Parathyroid adenoma (tissue), 2 donors: ENCODE data around the gene TBCD.

Source experiments
- H2AFZ ChIP-seq: fragments of 300-600 bp; sonication (generic); one replicate; pipeline ENCODE4 v1.7.0; 2017; ENCODE audit warnings: antibody characterized with exemption, mild to moderate bottlenecking
- H3K27ac ChIP-seq: fragments of 300-600 bp; sonication (generic); one replicate; pipeline ENCODE4 v1.7.0; 2017
- H3K27me3 ChIP-seq: fragments of 300-600 bp; sonication (generic); one replicate; pipeline ENCODE4 v1.7.0; 2017; ENCODE audit warnings: low read length; ENCODE audit not compliant: control insufficient read depth, insufficient read depth
- H3K36me3 ChIP-seq: fragments of 300-600 bp; sonication (generic); one replicate; pipeline ENCODE4 v1.7.0; 2017; ENCODE audit warnings: low read length; ENCODE audit not compliant: control insufficient read depth, insufficient read depth
- H3K4me1 ChIP-seq: fragments of 300-600 bp; sonication (generic); one replicate; pipeline ENCODE4 v1.7.0; 2017; ENCODE audit warnings: control low read depth
- H3K4me2 ChIP-seq: fragments of 300-600 bp; sonication (generic); one replicate; pipeline ENCODE4 v1.7.0; 2017; ENCODE audit warnings: low read length
- H3K4me3 ChIP-seq: fragments of 300-600 bp; sonication (generic); one replicate; pipeline ENCODE4 v1.7.0; 2017; ENCODE audit warnings: low read depth, low read length
- H3K79me2 ChIP-seq: fragments of 300-600 bp; sonication (generic); one replicate; pipeline ENCODE4 v1.7.0; 2017; ENCODE audit warnings: control low read depth
- H3K9ac ChIP-seq: fragments of 300-600 bp; sonication (generic); one replicate; pipeline ENCODE4 v1.7.0; 2017; ENCODE audit warnings: mild to moderate bottlenecking
- H3K9me3 ChIP-seq: fragments of 300-600 bp; sonication (generic); one replicate; pipeline ENCODE4 v1.7.0; 2017; ENCODE audit warnings: low read length; ENCODE audit not compliant: control insufficient read depth
- TF ChIP-seq, protein P1 (sequence below): fragments of 300-600 bp; sonication (generic); IDR thresholded peaks from one replicate; pipeline ENCODE4 v1.7.0; 2017; ENCODE audit warnings: antibody characterized with exemption, mild to moderate bottlenecking
- donor health status: primary hyperparathyroidism.

TBCD gene

DNA sequence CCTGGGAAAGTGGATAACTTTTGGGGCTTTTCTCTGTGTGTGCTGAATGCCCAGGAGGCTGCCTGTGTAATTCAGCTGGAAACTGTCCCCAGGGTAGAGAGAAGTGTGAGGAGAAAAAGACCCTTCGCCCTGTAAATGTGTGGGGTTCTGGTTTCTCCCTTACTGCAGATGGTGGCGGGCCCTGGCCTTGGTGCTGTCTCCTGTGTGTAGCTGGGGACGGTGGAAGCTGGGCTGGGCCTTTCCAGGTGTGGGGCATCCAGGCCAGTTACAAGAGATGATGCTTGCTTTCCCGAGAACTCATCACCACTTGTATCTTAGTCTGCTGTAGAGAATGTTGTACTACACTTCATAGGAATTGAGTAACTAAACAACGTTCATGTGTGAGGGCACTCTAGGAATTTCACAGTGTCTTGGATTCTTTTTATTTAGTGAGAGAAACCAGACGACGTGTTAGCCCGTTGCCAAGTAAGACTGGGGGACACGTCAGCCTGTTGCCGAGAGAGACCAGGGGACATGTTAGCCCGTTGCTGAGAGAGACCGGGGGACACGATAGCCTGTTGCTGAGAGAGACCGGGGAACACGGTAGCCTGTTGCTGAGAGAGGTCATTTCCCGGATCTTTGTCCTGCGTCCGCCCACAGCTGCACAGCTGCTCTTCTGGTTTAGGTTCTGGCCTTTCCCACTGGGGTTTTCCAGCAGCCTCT is 43.1 kb downstream of the TBCD start:
- H3K27ac ChIP-seq, result peak overlapping the region; percentile 17
- H3K36me3 ChIP-seq, result no peaks in the 10 kb centered on the region
- H3K4me3 ChIP-seq, result no peak overlapping the region
- H2AFZ ChIP-seq, result no peak overlapping the region
- H3K4me1 ChIP-seq, result no peaks in the 10 kb centered on the region
- peaks cover 41% of the 10 kb centered on the region for H3K79me2 ChIP-seq
- H3K9me3 ChIP-seq, result no peaks in the 10 kb centered on the region
- no peak overlapping the region for H3K9ac ChIP-seq
- TF ChIP-seq, protein P1, sequence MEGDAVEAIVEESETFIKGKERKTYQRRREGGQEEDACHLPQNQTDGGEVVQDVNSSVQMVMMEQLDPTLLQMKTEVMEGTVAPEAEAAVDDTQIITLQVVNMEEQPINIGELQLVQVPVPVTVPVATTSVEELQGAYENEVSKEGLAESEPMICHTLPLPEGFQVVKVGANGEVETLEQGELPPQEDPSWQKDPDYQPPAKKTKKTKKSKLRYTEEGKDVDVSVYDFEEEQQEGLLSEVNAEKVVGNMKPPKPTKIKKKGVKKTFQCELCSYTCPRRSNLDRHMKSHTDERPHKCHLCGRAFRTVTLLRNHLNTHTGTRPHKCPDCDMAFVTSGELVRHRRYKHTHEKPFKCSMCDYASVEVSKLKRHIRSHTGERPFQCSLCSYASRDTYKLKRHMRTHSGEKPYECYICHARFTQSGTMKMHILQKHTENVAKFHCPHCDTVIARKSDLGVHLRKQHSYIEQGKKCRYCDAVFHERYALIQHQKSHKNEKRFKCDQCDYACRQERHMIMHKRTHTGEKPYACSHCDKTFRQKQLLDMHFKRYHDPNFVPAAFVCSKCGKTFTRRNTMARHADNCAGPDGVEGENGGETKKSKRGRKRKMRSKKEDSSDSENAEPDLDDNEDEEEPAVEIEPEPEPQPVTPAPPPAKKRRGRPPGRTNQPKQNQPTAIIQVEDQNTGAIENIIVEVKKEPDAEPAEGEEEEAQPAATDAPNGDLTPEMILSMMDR, result no peak
- H3K27me3 ChIP-seq, result no peaks in the 10 kb centered on the region
- no peak overlapping the region for H3K4me2 ChIP-seq

DNA sequence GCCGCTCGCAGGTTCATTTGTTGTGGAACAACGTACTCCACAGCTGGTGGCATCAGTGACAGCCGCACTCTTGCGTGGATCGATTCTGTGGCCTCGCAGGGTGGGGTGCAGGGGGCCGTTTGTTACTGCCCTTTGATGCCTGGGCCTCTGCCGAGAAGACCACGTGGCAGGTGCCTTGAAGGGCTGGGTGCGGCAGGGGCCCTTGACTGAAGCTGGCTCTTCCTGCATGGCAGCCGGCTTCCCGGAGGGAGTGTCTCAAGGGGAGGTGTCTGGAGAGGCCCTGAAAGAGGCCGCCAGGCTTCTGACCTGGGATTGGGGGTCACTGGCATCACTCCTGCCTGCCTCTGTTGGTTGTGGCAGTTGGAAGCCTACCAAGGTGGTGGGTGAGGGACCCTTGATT is 43.8 kb downstream of the TBCD start:
- Histone ChIP-seq H2AFZ (no peak overlapping the region), H3K27ac (peak overlapping the region; percentile 27), H3K4me3 (no peak overlapping the region), H3K9ac (no peak overlapping the region), H3K27me3 (no peaks in the 10 kb centered on the region), H3K4me1 (no peaks in the 10 kb centered on the region), H3K9me3 (no peaks in the 10 kb centered on the region), H3K79me2 (peaks cover 41% of the 10 kb centered on the region), H3K4me2 (no peak overlapping the region), H3K36me3 (no peaks in the 10 kb centered on the region)
- TF ChIP-seq, protein P1, result no peak

DNA sequence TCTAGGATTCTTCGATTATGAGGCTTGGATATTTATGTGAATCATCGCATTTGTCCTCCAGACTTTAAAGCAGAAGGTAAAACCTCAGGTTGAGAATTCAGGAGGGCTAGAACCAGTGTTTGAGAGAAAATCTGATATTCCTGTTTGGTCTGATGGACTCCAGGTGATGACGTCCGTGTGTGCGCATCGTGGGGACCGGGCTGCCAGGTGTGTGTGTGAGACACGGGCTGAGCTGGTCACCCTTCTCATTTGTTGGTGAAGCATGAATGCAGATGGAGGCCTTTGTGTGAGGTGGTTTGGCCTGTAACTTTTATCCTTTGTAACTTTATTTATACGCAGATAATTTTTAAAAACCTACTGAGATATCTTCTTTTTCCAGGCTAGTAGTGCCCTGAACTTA is 45.2 kb downstream of the TBCD start:
- no peaks in the 10 kb centered on the region for H3K4me1 ChIP-seq
- no peaks in the 10 kb centered on the region for H3K9me3 ChIP-seq
- H3K79me2 ChIP-seq, result peaks cover 36% of the 10 kb centered on the region
- no peak overlapping the region for H3K4me2 ChIP-seq
- H3K36me3 ChIP-seq, result no peaks in the 10 kb centered on the region
- no peak overlapping the region for H3K9ac ChIP-seq
- H3K27me3 ChIP-seq, result no peaks in the 10 kb centered on the region
- H2AFZ ChIP-seq, result no peak overlapping the region
- no peak overlapping the region for H3K4me3 ChIP-seq
- no peak overlapping the region for H3K27ac ChIP-seq
- TF ChIP-seq, protein P1, result no peak

DNA sequence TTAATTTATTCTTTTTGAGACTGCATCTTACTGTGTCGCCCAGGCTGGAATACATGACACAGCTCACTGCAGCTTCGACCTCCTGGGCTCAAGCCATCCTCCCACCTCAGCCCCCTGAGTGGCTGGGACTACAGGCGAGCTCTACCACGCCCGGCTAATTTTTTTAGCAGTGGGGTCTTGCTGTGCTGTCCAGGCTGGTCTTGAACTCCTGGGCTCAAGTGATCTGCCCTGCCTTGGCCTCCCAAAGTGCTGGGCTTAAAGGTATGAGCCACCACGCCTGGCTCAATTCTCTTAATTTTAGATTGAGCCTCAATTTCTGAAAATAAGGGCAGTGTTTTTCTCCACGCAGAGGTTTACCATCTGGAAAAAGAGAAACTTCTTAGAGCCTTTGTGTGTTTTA is 46.9 kb downstream of the TBCD start:
- Histone ChIP-seq H3K4me2 (no peak overlapping the region), H3K9me3 (no peaks in the 10 kb centered on the region), H3K79me2 (peaks cover 28% of the 10 kb centered on the region), H3K36me3 (no peaks in the 10 kb centered on the region), H2AFZ (no peak overlapping the region), H3K27ac (no peak overlapping the region), H3K27me3 (no peaks in the 10 kb centered on the region), H3K9ac (no peak overlapping the region), H3K4me3 (no peak overlapping the region), H3K4me1 (no peaks in the 10 kb centered on the region)
- TF ChIP-seq, protein P1, result no peak

DNA sequence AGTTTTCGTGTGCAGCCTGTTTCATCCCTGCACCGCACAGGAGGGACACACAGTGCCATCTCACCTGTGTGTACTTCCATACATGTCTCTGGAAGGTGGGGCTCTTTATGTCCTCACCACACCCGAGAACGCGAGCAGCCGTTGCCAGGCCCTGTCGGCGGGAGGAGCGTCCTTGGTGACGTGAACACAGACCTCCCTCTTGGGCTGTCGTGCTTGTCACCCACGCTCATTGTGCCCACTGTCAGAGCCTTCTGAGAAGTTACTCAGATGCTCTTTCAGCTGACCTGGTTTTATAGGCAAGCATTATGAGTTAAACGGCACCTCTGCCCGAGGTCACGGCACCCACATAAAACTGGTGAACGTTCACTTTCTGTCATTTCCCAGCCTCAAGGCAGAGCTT is 47.7 kb downstream of the TBCD start:
- H3K9me3 ChIP-seq, result no peaks in the 10 kb centered on the region
- no peak overlapping the region for H3K4me3 ChIP-seq
- no peaks in the 10 kb centered on the region for H3K36me3 ChIP-seq
- H3K4me2 ChIP-seq, result no peak overlapping the region
- no peak overlapping the region for H2AFZ ChIP-seq
- TF ChIP-seq, protein P1, result no peak
- peaks cover 26% of the 10 kb centered on the region for H3K79me2 ChIP-seq
- H3K9ac ChIP-seq, result no peak overlapping the region
- H3K4me1 ChIP-seq, result no peaks in the 10 kb centered on the region
- no peaks in the 10 kb centered on the region for H3K27me3 ChIP-seq
- no peak overlapping the region for H3K27ac ChIP-seq
